K562 (cell line): ENCODE measurements around the gene RDH5. TPM values are rescaled to one million over a fixed set of nuclear protein-coding genes. Genes with fewer than 3 reads are reported as not detected.

Experiments used
- ATAC-seq: fragments of 200-7000 bp; cut with Tn5 transposase; 3 replicates; pipeline ENCODE4 v1.9.1; 2020; ENCODE audit warnings: moderate library complexity
- BruUV-seq: library from RNA; stranded (reverse); fragments of 400-500 nt; replicated peaks from 2 replicates; lab custom pipeline; 2021; lab: Mats Ljungman, UMichigan
- CTCF ChIA-PET: fragments of 300-600 bp; formaldehyde crosslinking; extraction: SDS; loops from one replicate; lab custom pipeline; 2021; ENCODE audit warnings: low intra/inter-chr PET ratio; lab: Yijun Ruan, JAX
- POLR2A ChIA-PET: fragments of 300-600, 350-650 bp; sonication (Branson Sonifier 250); formaldehyde crosslinking; extraction: SDS; loops from one replicate; lab custom pipeline; 2021; ENCODE audit warnings: antibody characterized with exemption, inconsistent platforms; lab: Yijun Ruan, JAX
- DNase-seq, 4 experiments: peaks; one replicate each; pipeline versions ENCODE4 v3.0.0 to v3.0.0-alpha.2; 2011 to 2018; ENCODE audit warnings: low spot score in 3 of 4, mixed read lengths in 3 of 4; ENCODE audit errors: extremely low read depth in 1 of 4
- FAIRE-seq: peaks from 2 replicates; lab custom pipeline; 2011; peaks lifted over from hg19 to GRCh38; lab: Jason Lieb, UNC
- H2AFZ ChIP-seq: 2 replicates; pipeline ENCODE4 v1.6.0; 2011; ENCODE audit warnings: low read depth, low read length, control low read depth, inconsistent platforms
- H3K27ac ChIP-seq: fragments of 200-600 bp; 3 replicates; pipeline ENCODE4 v1.8.0; 2011; ENCODE audit warnings: low read depth, mild to moderate bottlenecking, control low read depth, inconsistent platforms, low read length, moderate library complexity, mixed read lengths; ENCODE audit errors: extremely low read depth
- H3K27me3 ChIP-seq, 2 experiments: fragments of 300-600 bp in 1 of 2; 2 replicates in 1 of 2; 3 replicates in 1 of 2; pipeline versions ENCODE4 v1.6.0 to v1.8.0; 2011; ENCODE audit warnings: inconsistent platforms in 2 of 2, low read length in 2 of 2, mild to moderate bottlenecking in 1 of 2, mixed read lengths in 1 of 2, moderate library complexity in 1 of 2; ENCODE audit not compliant: control insufficient read depth in 2 of 2, insufficient read depth in 2 of 2
- H3K36me3 ChIP-seq: fragments of 300-600 bp; 3 replicates; pipeline ENCODE4 v1.8.0; 2011; ENCODE audit warnings: mild to moderate bottlenecking, low read length, inconsistent platforms; ENCODE audit not compliant: control insufficient read depth, insufficient read depth
- H3K4me1 ChIP-seq, 2 experiments: fragments of 200-600 bp in 1 of 2; replicated peaks in 1 of 2; 2 replicates in 1 of 2; 3 replicates in 1 of 2; pipeline versions ENCODE4 v1.5.1 to v1.8.0; 2011; ENCODE audit warnings: inconsistent platforms in 2 of 2, low read length in 2 of 2, mild to moderate bottlenecking in 1 of 2, mixed read lengths in 1 of 2, moderate library complexity in 1 of 2; ENCODE audit not compliant: control insufficient read depth in 2 of 2, insufficient read depth in 2 of 2
- H3K4me2 ChIP-seq: 2 replicates; pipeline ENCODE4 v1.6.1; 2011; ENCODE audit warnings: low read length, control low read depth, inconsistent platforms, mixed read lengths; ENCODE audit not compliant: insufficient read depth
- H3K4me3 ChIP-seq: fragments of 200-600 bp; sonication (generic), shearing (Covaris generic); 2 replicates; pipeline ENCODE4 v1.5.1; 2016; ENCODE audit warnings: control low read depth, inconsistent platforms
- H3K79me2 ChIP-seq: fragments of 200-600 bp; 3 replicates; pipeline ENCODE4 v1.8.0; 2011; ENCODE audit warnings: low read length, inconsistent platforms; ENCODE audit not compliant: control insufficient read depth, insufficient read depth
- H3K9ac ChIP-seq, 2 experiments: 2 replicates each; pipeline versions ENCODE4 v1.6.0 to v1.6.1; 2011; ENCODE audit warnings: low read depth in 2 of 2, low read length in 2 of 2, control low read depth in 1 of 2, inconsistent platforms in 1 of 2, mild to moderate bottlenecking in 1 of 2, mixed read lengths in 1 of 2; ENCODE audit not compliant: insufficient read depth in 1 of 2
- H3K9me1 ChIP-seq: one replicate; pipeline ENCODE4 v1.6.0; 2011; ENCODE audit warnings: inconsistent platforms, mild to moderate bottlenecking, low read length, moderate library complexity; ENCODE audit not compliant: control insufficient read depth, insufficient read depth
- H3K9me3 ChIP-seq: replicated peaks from 2 replicates; pipeline ENCODE4 v1.5.1; 2011; ENCODE audit warnings: low read depth, low read length, inconsistent platforms; ENCODE audit not compliant: control insufficient read depth, insufficient read depth
- H4K20me1 ChIP-seq: replicated peaks from 2 replicates; pipeline ENCODE4 v1.6.1; 2011; ENCODE audit warnings: low read length, inconsistent platforms, mixed read lengths; ENCODE audit not compliant: control insufficient read depth, insufficient read depth
- RAD21 ChIP-seq, 2 experiments: fragments of 250-450 bp in 1 of 2; fragments of 450-650 bp in 1 of 2; sonication (Bioruptor Pico) in 1 of 2; formaldehyde crosslinking in 1 of 2; IDR thresholded peaks in 1 of 2; conservative IDR thresholded peaks in 1 of 2; 2 replicates each; pipeline versions ENCODE4 v1.4.0 to v1.8.0; 2020 to 2022; ENCODE audit warnings: mild to moderate bottlenecking in 2 of 2, moderate library complexity in 1 of 2
- SMC3 ChIP-seq: conservative IDR thresholded peaks from 2 replicates; pipeline ENCODE4 v1.6.1; 2011; ENCODE audit warnings: low read depth, low read length, improper control_type of control experiment; ENCODE audit not compliant: insufficient read depth
- TOE1 ChIP-seq, 2 experiments: fragments of 450-650 bp in 1 of 2; sonication (generic) in 1 of 2; formaldehyde crosslinking in 1 of 2; IDR thresholded peaks; 2 replicates each; pipeline versions ENCODE4 v1.7.1 to v1.8.0; 2016 to 2022; ENCODE audit warnings: borderline replicate concordance in 2 of 2, mild to moderate bottlenecking in 2 of 2, antibody characterized with exemption in 1 of 2, inconsistent platforms in 1 of 2, low read depth in 1 of 2, missing genetic modification reagents in 1 of 2, moderate library complexity in 1 of 2
- ZBTB40 ChIP-seq, 2 experiments: fragments of 450-650 bp in 1 of 2; sonication (generic) in 1 of 2; formaldehyde crosslinking in 1 of 2; IDR thresholded peaks; 2 replicates each; pipeline versions ENCODE4 v1.7.1 to v1.9.0; 2016 to 2022; ENCODE audit warnings: inconsistent platforms in 1 of 2, mild to moderate bottlenecking in 1 of 2, missing genetic modification reagents in 1 of 2
- ZBTB7A ChIP-seq: IDR thresholded peaks from 2 replicates; pipeline ENCODE4 v1.6.1; 2011; ENCODE audit warnings: low read depth, mild to moderate bottlenecking, low read length, moderate library complexity, borderline replicate concordance; ENCODE audit not compliant: control insufficient read depth
- ZNF766 ChIP-seq: fragments of 200-800 bp; sonication (Bioruptor generic); conservative IDR thresholded peaks from 2 replicates; pipeline ENCODE4 v1.6.1; 2016; ENCODE audit warnings: missing genetic modification characterization, missing compliant biosample characterization
- WGBS: fragments of 100-300 bp; shearing (Covaris generic); methylation state at CpG from one replicate; pipeline ENCODE4 v1.1.6; 2016; ENCODE audit warnings: low coverage, mixed read lengths; ENCODE audit not compliant: insufficient coverage; ENCODE audit errors: missing lambda C conversion rate; 5-methylcytosine and 5-hydroxymethylcytosine counted together
- in situ Hi-C: fragments of 300-500 bp; cut with MboI; formaldehyde crosslinking; loops from 4 replicates; pipeline ENCODE4 v1.15.0; 2018; ENCODE audit warnings: inconsistent platforms, mixed read lengths
- intact Hi-C: fragments of 100-400 bp; cut with micrococcal nuclease; formaldehyde crosslinking; loops from 2 replicates; pipeline ENCODE4 v1.14.2; 2022
- polyA plus RNA-seq, 8 experiments: library from polyadenylated mRNA; depleted of rRNA in 4 of 8; stranded (reverse) in 5 of 8; unstranded in 3 of 8; fragments of >200 nt; fragmentation: Nextera tagmentation in 2 of 8; fragmentation: Illumina TruSeq in 1 of 8; extraction: Ambion mirVana in 2 of 8; extraction: Trizol in 1 of 8; gene quantifications; 2 replicates each; pipeline versions ENCODE4 v1.2.1 to v1.2.3, GENCODE V29; 2011 to 2014; ENCODE audit warnings: inconsistent platforms in 1 of 8, missing spikeins in 1 of 8
- total RNA-seq, 7 experiments: library from RNA; depleted of rRNA in 6 of 7; stranded (reverse); fragments of >200 nt in 6 of 7; fragmentation: Illumina TruSeq in 2 of 7; extraction: Trizol in 2 of 7; gene quantifications; 2 replicates each; pipeline versions ENCODE4 v1.2.1 to v1.2.3, GENCODE V29; 2011 to 2021; ENCODE audit warnings: low replicate concordance in 1 of 7

The RDH5 gene
- total and polyA plus RNA-seq, 9 of the 15 experiments (the other 6 are each of a cell fraction or from before 2014, with no cell fraction given): 0.28 to 2.0 (median 1.1) TPM; not detected in 1

GRCh38 chr12:55738123-55739024, 18.2 kb downstream of the RDH5 start:
- Histone ChIP-seq H3K79me2 (peaks cover under 1% of the 10 kb centered on the region), H3K27ac (peak overlapping the region; percentile 27), H3K36me3 (no peaks in the 10 kb centered on the region), H3K9me3 (no peaks in the 10 kb centered on the region; the same call in 1 of the 2 replicates), H3K9me1 (no peaks in the 10 kb centered on the region), H3K27me3 (no peaks in the 10 kb centered on the region), H3K4me3 (peak overlapping the region; percentile 35), H4K20me1 (no peaks in the 10 kb centered on the region), H3K4me1 (peaks cover 21 to 24% of the 10 kb centered on the region in 2 experiments), H3K4me2 (peak overlapping the region; percentile 70), H3K9ac (peak overlapping the region; percentile 3 to 44; a peak in 3 of 4 replicates), H2AFZ (peak overlapping the region; percentile 95)
- WGBS: 8% methylated on average over 14 of the region's 14 CpGs
- FAIRE-seq: peak; percentile 93
- ChIA-PET POLR2A (interaction anchor here (0.5 to 3.7 kb wide), 23 partner anchors 9 to 978 kb away, joined by 3 to 25 read pairs (median 3); partner anchors contain the start of genes CD63, ORMDL2, PYM1 and RAB5B), CTCF (interaction anchor here (0.6 to 2.2 kb wide), 14 partner anchors 9 to 551 kb away, joined by 3 to 20 read pairs (median 4); partner anchors contain the start of genes DNAJC14, RPS26 and SMARCC2)
- in situ Hi-C loops (loop anchor here (5.0 kb wide), 2 partner anchors 204 to 294 kb away; no protein-coding TSS in a partner anchor), intact Hi-C loops (loop anchor here (1.0 to 5.0 kb wide), 5 partner anchors 59 to 551 kb away; partner anchors contain the start of gene RPS26)
- BruUV-seq: no TSS peak
- peak; percentile 74 for ATAC-seq
- peak; percentile 57 to 85 (median 58) for DNase-seq
- 0 out of 2 replicates have a peak, but pooled peaks have one; percentile 39 for TF ChIP-seq ZBTB40 (IDR thresholded peaks at IDR 0.05)
- no peak for TF ChIP-seq ZBTB40 (CRISPR knock-in tag; IDR thresholded peaks at IDR 0.05)
- TF ChIP-seq RAD21 (CRISPR knock-in tag; conservative IDR thresholded peaks at IDR 0.05 in 1 of 2, IDR thresholded peaks at IDR 0.05 in 1 of 2): peak; percentile 94
- TF ChIP-seq ZNF766 (CRISPR knock-in tag): peak; percentile 78
- TF ChIP-seq ZBTB7A: peak; percentile 11; the same call in 1 of the 2 replicates
- peak; percentile 68; the same call in 1 of the 2 replicates for TF ChIP-seq SMC3
- no peak for TF ChIP-seq TOE1 (IDR thresholded peaks at IDR 0.05; ENCODE audit: borderline replicate concordance)
- TF ChIP-seq TOE1 (CRISPR knock-in tag; IDR thresholded peaks at IDR 0.05; ENCODE audit: borderline replicate concordance, low read depth): no peak
